Type B pancreatic cell (in vitro differentiated cells): ENCODE results near the gene HBM. TPM values are rescaled to one million over a fixed set of nuclear protein-coding genes. Genes with fewer than 3 reads are reported as not detected.
"Not testable (repeated sequence)": the region's sequence is repeated elsewhere in the genome, so short reads cannot be mapped to it uniquely, and the experiment has no call there.

Source experiments
- DNase-seq: peaks from one replicate; pipeline ENCODE4 v3.0.0; 2021; ENCODE audit warnings: mixed read lengths; ENCODE audit not compliant: unreplicated experiment; ENCODE audit errors: extremely low spot score
- H3K27ac Mint-ChIP-seq: 2 replicates; pipeline ENCODE4 v1.8.0; 2021; ENCODE audit warnings: mild to moderate bottlenecking, mixed read lengths
- H3K27me3 Mint-ChIP-seq: 2 replicates; pipeline ENCODE4 v1.8.0; 2021; ENCODE audit warnings: mixed read lengths
- H3K36me3 Mint-ChIP-seq: 2 replicates; pipeline ENCODE4 v1.8.0; 2021; ENCODE audit warnings: mixed read lengths
- H3K4me1 Mint-ChIP-seq: one replicate; pipeline ENCODE4 v1.8.0; 2021; ENCODE audit warnings: mixed read lengths; ENCODE audit not compliant: unreplicated experiment
- H3K4me3 Mint-ChIP-seq: 2 replicates; pipeline ENCODE4 v1.8.0; 2021; ENCODE audit warnings: mild to moderate bottlenecking, mixed read lengths
- H3K9me3 Mint-ChIP-seq: 2 replicates; pipeline ENCODE4 v1.8.0; 2021; ENCODE audit warnings: mixed read lengths
- CTCF ChIP-seq: fragments of 200-600 bp; sonication (generic); conservative IDR thresholded peaks from 2 replicates; pipeline ENCODE4 v1.5.0; 2021; ENCODE audit warnings: antibody characterized with exemption, mild to moderate bottlenecking
- total RNA-seq: library from RNA; stranded (reverse); gene quantifications from 2 replicates; pipeline ENCODE4 v1.2.1, GENCODE V29; 2021; ENCODE audit warnings: low replicate concordance

The HBM gene
- total RNA-seq, 1 donor from 2014 or later = not detected

- Mint-ChIP-seq H3K36me3 (peaks cover 3% of the 10 kb centered on the region), H3K27me3 (no peaks in the 10 kb centered on the region), H3K27ac (no peak overlapping the region), H3K9me3 (no peaks in the 10 kb centered on the region), H3K4me1 (no peaks in the 10 kb centered on the region), H3K4me3 (no peak overlapping the region)
- DNase-seq = no peak
- TF ChIP-seq CTCF = no peak
Observed at GRCh38 chr16:119835-120491, 45.8 kb upstream of the HBM start.

GRCh38 chr16:120756-121155 is 45.0 kb upstream of the HBM start:
- Mint-ChIP-seq H3K27me3 (no peaks in the 10 kb centered on the region), H3K36me3 (peaks cover 3% of the 10 kb centered on the region), H3K27ac (no peak overlapping the region), H3K9me3 (no peaks in the 10 kb centered on the region), H3K4me3 (no peak overlapping the region), H3K4me1 (no peaks in the 10 kb centered on the region)
- no peak for DNase-seq
- no peak for TF ChIP-seq CTCF

GRCh38 chr16:122361-122760 is 43.4 kb upstream of the HBM start:
- Mint-ChIP-seq H3K4me1 (no peaks in the 10 kb centered on the region), H3K27me3 (no peaks in the 10 kb centered on the region), H3K27ac (no peak overlapping the region), H3K36me3 (no peaks in the 10 kb centered on the region), H3K4me3 (no peak overlapping the region), H3K9me3 (no peaks in the 10 kb centered on the region)
- no peak for TF ChIP-seq CTCF
- DNase-seq = no peak

GRCh38 chr16:123558-124350 is 42.0 kb upstream of the HBM start:
- H3K27me3 Mint-ChIP-seq, DNase-seq, H3K36me3 Mint-ChIP-seq, H3K4me1 Mint-ChIP-seq, H3K27ac Mint-ChIP-seq, H3K4me3 Mint-ChIP-seq, H3K9me3 Mint-ChIP-seq: not testable (repeated sequence)

GRCh38 chr16:125011-125410 is 40.8 kb upstream of the HBM start:
- no peaks in the 10 kb centered on the region for H3K27me3 Mint-ChIP-seq

More at GRCh38 chr16:125011-125410, 40.8 kb upstream of the HBM start:
- no peak overlapping the region for H3K27ac Mint-ChIP-seq
- H3K9me3 Mint-ChIP-seq = no peaks in the 10 kb centered on the region
- TF ChIP-seq CTCF = no peak
- DNase-seq = no peak
- no peak overlapping the region for H3K4me3 Mint-ChIP-seq
- H3K4me1 Mint-ChIP-seq = no peaks in the 10 kb centered on the region
- no peaks in the 10 kb centered on the region for H3K36me3 Mint-ChIP-seq
